SK-N-SH (cell line): Measurements from ENCODE around the gene DHX29. TPM values are rescaled to one million over a fixed set of nuclear protein-coding genes. Genes with fewer than 3 reads are reported as not detected.

Source experiments
- CTCF ChIA-PET: fragments of 300-600, 350-600 bp; formaldehyde crosslinking; extraction: SDS; loops from one replicate; lab custom pipeline; 2021; lab: Yijun Ruan, JAX
- POLR2A ChIA-PET: fragments of 350-600 bp; sonication (Branson Sonifier 250); formaldehyde crosslinking; extraction: SDS; loops from one replicate; lab custom pipeline; 2020; ENCODE audit warnings: antibody characterized with exemption, inconsistent platforms; lab: Yijun Ruan, JAX
- DNase-seq: peaks from one replicate; pipeline ENCODE4 v3.0.0; 2012
- H2AFZ ChIP-seq: fragments of 200-600 bp; sonication (generic); 2 replicates; pipeline ENCODE4 v1.8.1; 2016; ENCODE audit warnings: antibody characterized with exemption, mild to moderate bottlenecking, low read depth
- H3F3A ChIP-seq: fragments of 200-600 bp; sonication (generic); replicated peaks from 2 replicates; pipeline ENCODE3; 2016; ENCODE audit warnings: antibody characterized with exemption, mild to moderate bottlenecking; ENCODE audit not compliant: insufficient read depth
- H3K27ac ChIP-seq, 2 experiments: fragments of 200-500 bp in 1 of 2; fragments of 200-600 bp in 1 of 2; sonication (Bioruptor generic) in 1 of 2; sonication (generic), shearing (Covaris generic) in 1 of 2; 2 replicates each; pipeline versions ENCODE4 v1.5.1 to v1.6.1; 2014 to 2016; ENCODE audit warnings: low read depth in 2 of 2, inconsistent platforms in 1 of 2, low read length in 1 of 2, mild to moderate bottlenecking in 1 of 2, mixed read lengths in 1 of 2
- H3K27me3 ChIP-seq: fragments of 200-600 bp; sonication (generic), shearing (Covaris generic); 2 replicates; pipeline ENCODE4 v1.6.1; 2016; ENCODE audit warnings: mixed run types; ENCODE audit not compliant: insufficient read depth
- H3K36me3 ChIP-seq, 2 experiments: fragments of 200-500 bp in 1 of 2; fragments of 200-600 bp in 1 of 2; sonication (Bioruptor generic) in 1 of 2; sonication (generic) in 1 of 2; replicated peaks in 1 of 2; 2 replicates each; pipeline versions ENCODE3 to v1.5.1; 2014 to 2016; ENCODE audit warnings: low read length in 1 of 2, mild to moderate bottlenecking in 1 of 2; ENCODE audit not compliant: insufficient read depth in 2 of 2, control insufficient read depth in 1 of 2
- H3K4me1 ChIP-seq, 2 experiments: fragments of 200-500 bp in 1 of 2; fragments of 200-600 bp in 1 of 2; sonication (Bioruptor generic) in 1 of 2; sonication (generic), shearing (Covaris generic) in 1 of 2; 2 replicates each; pipeline versions ENCODE4 v1.5.1 to v1.6.1; 2014 to 2016; ENCODE audit warnings: low read depth in 1 of 2, low read length in 1 of 2, mixed run types in 1 of 2; ENCODE audit not compliant: insufficient read depth in 2 of 2, control insufficient read depth in 1 of 2
- H3K4me2 ChIP-seq: fragments of 200-600 bp; sonication (generic), shearing (Covaris generic); 2 replicates; pipeline ENCODE4 v1.6.1; 2017; ENCODE audit warnings: mixed run types
- H3K4me3 ChIP-seq, 2 experiments: fragments of 200-500 bp in 1 of 2; fragments of 200-600 bp in 1 of 2; sonication (Bioruptor generic) in 1 of 2; sonication (generic), shearing (Covaris generic) in 1 of 2; 2 replicates each; pipeline versions ENCODE4 v1.5.1 to v1.8.1; 2014 to 2016; ENCODE audit warnings: low read depth in 2 of 2, inconsistent platforms in 1 of 2, low read length in 1 of 2, mild to moderate bottlenecking in 1 of 2, mixed read lengths in 1 of 2, moderate library complexity in 1 of 2
- H3K79me2 ChIP-seq: fragments of 200-600 bp; sonication (generic); 2 replicates; pipeline ENCODE4 v1.8.1; 2017; ENCODE audit warnings: mild to moderate bottlenecking; ENCODE audit not compliant: insufficient read depth
- H3K9ac ChIP-seq: fragments of 200-600 bp; sonication (generic); 2 replicates; pipeline ENCODE4 v1.6.1; 2017; ENCODE audit warnings: mixed run types
- H3K9me2 ChIP-seq: fragments of 200-600 bp; sonication (generic); 2 replicates; pipeline ENCODE4 v1.6.1; 2017; ENCODE audit warnings: mixed run types
- H3K9me3 ChIP-seq: fragments of 200-600 bp; sonication (generic); 2 replicates; pipeline ENCODE4 v1.6.1; 2017; ENCODE audit warnings: mixed run types, mild to moderate bottlenecking, moderate library complexity
- H4K20me1 ChIP-seq: fragments of 200-600 bp; sonication (generic); 2 replicates; pipeline ENCODE4 v1.6.1; 2017; ENCODE audit warnings: mild to moderate bottlenecking, mixed run types; ENCODE audit not compliant: insufficient read depth
- ELF1 ChIP-seq: IDR thresholded peaks from 2 replicates; pipeline ENCODE4 v1.4.0; 2012
- MEF2A ChIP-seq: IDR thresholded peaks from 2 replicates; pipeline ENCODE4 v1.4.0; 2012; ENCODE audit warnings: low read depth, borderline replicate concordance
- POLR2AphosphoS5 ChIP-seq: IDR thresholded peaks from 2 replicates; pipeline ENCODE4 v1.6.1; 2012; ENCODE audit warnings: low read depth, low read length
- RXRA ChIP-seq: IDR thresholded peaks from 2 replicates; pipeline ENCODE4 v1.4.0; 2012; ENCODE audit warnings: low read depth, mild to moderate bottlenecking, borderline replicate concordance
- SMC3 ChIP-seq: IDR thresholded peaks from 2 replicates; pipeline ENCODE4 v1.6.1; 2012; ENCODE audit warnings: low read depth, low read length, improper control_type of control experiment
- TEAD4 ChIP-seq: IDR thresholded peaks from 2 replicates; pipeline ENCODE4 v1.4.0; 2012; ENCODE audit warnings: mild to moderate bottlenecking, borderline replicate concordance; ENCODE audit not compliant: insufficient read depth
- YY1 ChIP-seq: IDR thresholded peaks from 2 replicates; pipeline ENCODE4 v1.4.0; 2012; ENCODE audit warnings: low read depth, mild to moderate bottlenecking
- WGBS: methylation state at CpG from one replicate; pipeline ENCODE4 v1.1.6; 2017; ENCODE audit warnings: low lambda C conversion rate; 5-methylcytosine and 5-hydroxymethylcytosine counted together
- polyA plus RNA-seq, 3 experiments: library from polyadenylated mRNA; depleted of rRNA; stranded (reverse); fragments of >200 nt; gene quantifications; 2 replicates each; pipeline ENCODE4 v1.2.3, GENCODE V29; 2012
- TF ChIP-seq, protein P1 (sequence below): fragments of 200-600 bp; sonication (generic); IDR thresholded peaks from 2 replicates; pipeline ENCODE4 v1.6.1; 2017; ENCODE audit warnings: antibody characterized with exemption, mild to moderate bottlenecking, moderate library complexity
- TF ChIP-seq, protein P2 (sequence below): IDR thresholded peaks from 2 replicates; pipeline ENCODE4 v1.4.0; 2012; ENCODE audit warnings: low read depth, borderline replicate concordance
- TF ChIP-seq, protein P3 (sequence below): IDR thresholded peaks from 2 replicates; pipeline ENCODE4 v1.6.1; 2012; ENCODE audit warnings: mild to moderate bottlenecking, low read depth, low read length, moderate library complexity

DHX29 gene
- polyA plus RNA-seq, 1 of the 3 experiments (the other 2 are of a cell fraction) = 2.1 TPM

DNA sequence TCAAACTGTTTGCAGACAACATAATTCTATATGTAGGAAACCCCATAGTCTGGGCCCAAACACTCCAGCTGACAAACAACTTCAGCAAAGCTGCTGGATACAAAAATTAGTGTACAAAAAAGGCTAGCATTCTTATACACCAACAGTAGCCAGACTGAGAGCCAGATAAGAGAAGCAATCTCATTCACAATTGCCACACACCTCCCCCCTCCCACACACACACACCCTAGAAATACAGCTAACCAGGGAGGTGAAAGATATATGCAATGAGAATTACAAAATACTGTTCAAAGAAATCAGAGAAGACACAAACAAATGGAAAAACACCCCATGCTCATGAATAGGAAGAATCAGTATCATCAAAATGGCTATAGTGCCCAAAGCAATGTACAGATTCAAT, 9.3 kb upstream of the DHX29 start:
- Histone ChIP-seq H3K9ac (no peak overlapping the region), H3K4me3 (no peak overlapping the region), H2AFZ (no peak overlapping the region), H4K20me1 (peaks cover 7% of the 10 kb centered on the region; the same call in 1 of the 2 replicates), H3K27ac (no peak overlapping the region), H3K4me1 (no peaks in the 10 kb centered on the region; a peak in 1 of 4 replicates), H3K9me3 (no peaks in the 10 kb centered on the region), H3K4me2 (no peak overlapping the region), H3K79me2 (peaks cover 96% of the 10 kb centered on the region), H3K36me3 (peaks cover 4 to 5% of the 10 kb centered on the region in 2 experiments), H3K9me2 (no peaks in the 10 kb centered on the region), H3K27me3 (no peaks in the 10 kb centered on the region), H3F3A (no peaks in the 10 kb centered on the region)
- TF ChIP-seq SMC3 = no peak
- TF ChIP-seq, protein P1, sequence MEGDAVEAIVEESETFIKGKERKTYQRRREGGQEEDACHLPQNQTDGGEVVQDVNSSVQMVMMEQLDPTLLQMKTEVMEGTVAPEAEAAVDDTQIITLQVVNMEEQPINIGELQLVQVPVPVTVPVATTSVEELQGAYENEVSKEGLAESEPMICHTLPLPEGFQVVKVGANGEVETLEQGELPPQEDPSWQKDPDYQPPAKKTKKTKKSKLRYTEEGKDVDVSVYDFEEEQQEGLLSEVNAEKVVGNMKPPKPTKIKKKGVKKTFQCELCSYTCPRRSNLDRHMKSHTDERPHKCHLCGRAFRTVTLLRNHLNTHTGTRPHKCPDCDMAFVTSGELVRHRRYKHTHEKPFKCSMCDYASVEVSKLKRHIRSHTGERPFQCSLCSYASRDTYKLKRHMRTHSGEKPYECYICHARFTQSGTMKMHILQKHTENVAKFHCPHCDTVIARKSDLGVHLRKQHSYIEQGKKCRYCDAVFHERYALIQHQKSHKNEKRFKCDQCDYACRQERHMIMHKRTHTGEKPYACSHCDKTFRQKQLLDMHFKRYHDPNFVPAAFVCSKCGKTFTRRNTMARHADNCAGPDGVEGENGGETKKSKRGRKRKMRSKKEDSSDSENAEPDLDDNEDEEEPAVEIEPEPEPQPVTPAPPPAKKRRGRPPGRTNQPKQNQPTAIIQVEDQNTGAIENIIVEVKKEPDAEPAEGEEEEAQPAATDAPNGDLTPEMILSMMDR = no peak
- no peak for TF ChIP-seq ELF1
- TF ChIP-seq, protein P2, sequence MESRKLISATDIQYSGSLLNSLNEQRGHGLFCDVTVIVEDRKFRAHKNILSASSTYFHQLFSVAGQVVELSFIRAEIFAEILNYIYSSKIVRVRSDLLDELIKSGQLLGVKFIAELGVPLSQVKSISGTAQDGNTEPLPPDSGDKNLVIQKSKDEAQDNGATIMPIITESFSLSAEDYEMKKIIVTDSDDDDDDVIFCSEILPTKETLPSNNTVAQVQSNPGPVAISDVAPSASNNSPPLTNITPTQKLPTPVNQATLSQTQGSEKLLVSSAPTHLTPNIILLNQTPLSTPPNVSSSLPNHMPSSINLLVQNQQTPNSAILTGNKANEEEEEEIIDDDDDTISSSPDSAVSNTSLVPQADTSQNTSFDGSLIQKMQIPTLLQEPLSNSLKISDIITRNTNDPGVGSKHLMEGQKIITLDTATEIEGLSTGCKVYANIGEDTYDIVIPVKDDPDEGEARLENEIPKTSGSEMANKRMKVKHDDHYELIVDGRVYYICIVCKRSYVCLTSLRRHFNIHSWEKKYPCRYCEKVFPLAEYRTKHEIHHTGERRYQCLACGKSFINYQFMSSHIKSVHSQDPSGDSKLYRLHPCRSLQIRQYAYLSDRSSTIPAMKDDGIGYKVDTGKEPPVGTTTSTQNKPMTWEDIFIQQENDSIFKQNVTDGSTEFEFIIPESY = no peak
- TF ChIP-seq POLR2AphosphoS5 = no peak
- no peak for TF ChIP-seq RXRA
- CTCF ChIA-PET = interaction anchor here (1.4 kb wide), 1 partner anchor 375 kb away, joined by 3 read pairs; no protein-coding TSS in a partner anchor
- POLR2A ChIA-PET = no interaction called here
- DNase-seq = no peak

DNA sequence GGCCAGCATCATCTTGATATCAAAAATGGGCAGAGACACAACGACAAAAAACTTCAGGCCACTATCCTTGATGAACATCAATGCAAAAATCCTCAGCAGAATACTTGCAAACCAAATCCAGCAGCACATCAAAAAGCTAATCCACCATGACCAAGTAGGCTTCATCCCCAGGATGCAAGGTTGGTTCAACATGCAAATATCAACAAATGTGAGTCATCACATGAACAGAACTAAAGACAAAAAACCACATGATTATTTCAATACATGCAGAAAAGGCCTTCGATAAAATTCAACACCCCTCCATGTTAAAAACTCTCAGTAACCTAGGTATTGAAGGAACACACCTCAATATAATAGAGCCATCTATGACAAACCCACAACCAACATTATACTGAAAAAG, 8.8 kb upstream of the DHX29 start:
- peaks cover 10% of the 10 kb centered on the region; the same call in 1 of the 2 replicates for H4K20me1 ChIP-seq
- H3K27ac ChIP-seq = no peak overlapping the region
- 94% methylated on average over 2 of the region's 2 CpGs for WGBS
- H3K79me2 ChIP-seq = peaks cover 97% of the 10 kb centered on the region
- no peak overlapping the region for H2AFZ ChIP-seq
- peaks cover 4 to 5% of the 10 kb centered on the region in 2 experiments for H3K36me3 ChIP-seq
- no peak overlapping the region for H3K9ac ChIP-seq
- no peak overlapping the region for H3K4me3 ChIP-seq
- TF ChIP-seq YY1 (no peak), TEAD4 (no peak), MEF2A (no peak), SMC3 (no peak), RXRA (no peak)
- TF ChIP-seq, protein P2 = no peak
- TF ChIP-seq, protein P3, sequence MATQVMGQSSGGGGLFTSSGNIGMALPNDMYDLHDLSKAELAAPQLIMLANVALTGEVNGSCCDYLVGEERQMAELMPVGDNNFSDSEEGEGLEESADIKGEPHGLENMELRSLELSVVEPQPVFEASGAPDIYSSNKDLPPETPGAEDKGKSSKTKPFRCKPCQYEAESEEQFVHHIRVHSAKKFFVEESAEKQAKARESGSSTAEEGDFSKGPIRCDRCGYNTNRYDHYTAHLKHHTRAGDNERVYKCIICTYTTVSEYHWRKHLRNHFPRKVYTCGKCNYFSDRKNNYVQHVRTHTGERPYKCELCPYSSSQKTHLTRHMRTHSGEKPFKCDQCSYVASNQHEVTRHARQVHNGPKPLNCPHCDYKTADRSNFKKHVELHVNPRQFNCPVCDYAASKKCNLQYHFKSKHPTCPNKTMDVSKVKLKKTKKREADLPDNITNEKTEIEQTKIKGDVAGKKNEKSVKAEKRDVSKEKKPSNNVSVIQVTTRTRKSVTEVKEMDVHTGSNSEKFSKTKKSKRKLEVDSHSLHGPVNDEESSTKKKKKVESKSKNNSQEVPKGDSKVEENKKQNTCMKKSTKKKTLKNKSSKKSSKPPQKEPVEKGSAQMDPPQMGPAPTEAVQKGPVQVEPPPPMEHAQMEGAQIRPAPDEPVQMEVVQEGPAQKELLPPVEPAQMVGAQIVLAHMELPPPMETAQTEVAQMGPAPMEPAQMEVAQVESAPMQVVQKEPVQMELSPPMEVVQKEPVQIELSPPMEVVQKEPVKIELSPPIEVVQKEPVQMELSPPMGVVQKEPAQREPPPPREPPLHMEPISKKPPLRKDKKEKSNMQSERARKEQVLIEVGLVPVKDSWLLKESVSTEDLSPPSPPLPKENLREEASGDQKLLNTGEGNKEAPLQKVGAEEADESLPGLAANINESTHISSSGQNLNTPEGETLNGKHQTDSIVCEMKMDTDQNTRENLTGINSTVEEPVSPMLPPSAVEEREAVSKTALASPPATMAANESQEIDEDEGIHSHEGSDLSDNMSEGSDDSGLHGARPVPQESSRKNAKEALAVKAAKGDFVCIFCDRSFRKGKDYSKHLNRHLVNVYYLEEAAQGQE = no peak
- no peak overlapping the region for H3K4me2 ChIP-seq
- no peaks in the 10 kb centered on the region for H3K9me2 ChIP-seq
- H3K27me3 ChIP-seq = no peaks in the 10 kb centered on the region
- H3K4me1 ChIP-seq = no peaks in the 10 kb centered on the region; a peak in 1 of 4 replicates
- CTCF ChIA-PET = no interaction called here
- DNase-seq = no peak
- POLR2A ChIA-PET = no interaction called here
- no peaks in the 10 kb centered on the region for H3K9me3 ChIP-seq
- no peaks in the 10 kb centered on the region for H3F3A ChIP-seq
